ENCODE data around the gene SLC25A14.

Gene SLC25A14

DNA sequence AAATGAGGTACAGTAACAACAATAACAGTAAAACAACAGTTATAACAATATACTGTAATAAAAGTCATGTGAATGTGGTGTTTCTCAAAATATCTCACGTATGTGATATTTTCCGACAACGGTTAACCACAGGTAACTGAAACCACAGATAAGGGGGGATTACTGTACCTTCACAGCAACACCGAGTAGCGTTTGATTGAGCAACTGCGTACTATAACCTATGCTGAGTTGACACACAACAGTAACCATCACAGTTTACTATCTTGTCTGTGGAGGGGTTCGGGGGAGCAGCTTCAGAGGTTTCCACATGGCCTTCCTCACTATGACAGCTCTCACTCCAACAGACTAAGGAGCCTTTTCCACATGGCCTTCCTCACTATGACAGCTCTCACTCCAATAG lies 75.5 kb downstream of the SLC25A14 start:
- H3K9me2 ChIP-seq (replicated peaks; ENCODE audit: insufficient read depth, low read length) = no peaks in the 10 kb centered on the region
- H3F3A ChIP-seq (ENCODE audit: insufficient read depth) = no peaks in the 10 kb centered on the region
- no peak overlapping the region for H3K4me3 ChIP-seq (ENCODE audit: insufficient read depth, low read length, poor library complexity, severe bottlenecking)
- no peaks in the 10 kb centered on the region for H4K20me1 ChIP-seq (ENCODE audit: low read depth, low read length)
- no peak overlapping the region for H3K27ac ChIP-seq (ENCODE audit: low read depth, low read length)
- no peaks in the 10 kb centered on the region for H3K9me3 ChIP-seq (ENCODE audit: insufficient read depth, low read length)
- H3K27me3 ChIP-seq (ENCODE audit: low read length) = no peaks in the 10 kb centered on the region
- H2AFZ ChIP-seq (ENCODE audit: low read depth, low read length, severe bottlenecking) = no peak overlapping the region
- TF ChIP-seq EZH2phosphoT487 (conservative IDR thresholded peaks at IDR 0.05; ENCODE audit: low read length) = no peak
- TF ChIP-seq, protein P1, sequence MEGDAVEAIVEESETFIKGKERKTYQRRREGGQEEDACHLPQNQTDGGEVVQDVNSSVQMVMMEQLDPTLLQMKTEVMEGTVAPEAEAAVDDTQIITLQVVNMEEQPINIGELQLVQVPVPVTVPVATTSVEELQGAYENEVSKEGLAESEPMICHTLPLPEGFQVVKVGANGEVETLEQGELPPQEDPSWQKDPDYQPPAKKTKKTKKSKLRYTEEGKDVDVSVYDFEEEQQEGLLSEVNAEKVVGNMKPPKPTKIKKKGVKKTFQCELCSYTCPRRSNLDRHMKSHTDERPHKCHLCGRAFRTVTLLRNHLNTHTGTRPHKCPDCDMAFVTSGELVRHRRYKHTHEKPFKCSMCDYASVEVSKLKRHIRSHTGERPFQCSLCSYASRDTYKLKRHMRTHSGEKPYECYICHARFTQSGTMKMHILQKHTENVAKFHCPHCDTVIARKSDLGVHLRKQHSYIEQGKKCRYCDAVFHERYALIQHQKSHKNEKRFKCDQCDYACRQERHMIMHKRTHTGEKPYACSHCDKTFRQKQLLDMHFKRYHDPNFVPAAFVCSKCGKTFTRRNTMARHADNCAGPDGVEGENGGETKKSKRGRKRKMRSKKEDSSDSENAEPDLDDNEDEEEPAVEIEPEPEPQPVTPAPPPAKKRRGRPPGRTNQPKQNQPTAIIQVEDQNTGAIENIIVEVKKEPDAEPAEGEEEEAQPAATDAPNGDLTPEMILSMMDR (IDR thresholded peaks at IDR 0.05; ENCODE audit: insufficient read depth, low read length, poor library complexity, severe bottlenecking) = no peak
- H3K79me2 ChIP-seq (ENCODE audit: insufficient read depth, low read length) = no peaks in the 10 kb centered on the region
- no peak overlapping the region for H3K4me2 ChIP-seq (ENCODE audit: low read depth, low read length, poor library complexity, severe bottlenecking)
- H3K9ac ChIP-seq (ENCODE audit: low read length) = no peak overlapping the region
- no peaks in the 10 kb centered on the region for H3K36me3 ChIP-seq (ENCODE audit: low read length)

DNA sequence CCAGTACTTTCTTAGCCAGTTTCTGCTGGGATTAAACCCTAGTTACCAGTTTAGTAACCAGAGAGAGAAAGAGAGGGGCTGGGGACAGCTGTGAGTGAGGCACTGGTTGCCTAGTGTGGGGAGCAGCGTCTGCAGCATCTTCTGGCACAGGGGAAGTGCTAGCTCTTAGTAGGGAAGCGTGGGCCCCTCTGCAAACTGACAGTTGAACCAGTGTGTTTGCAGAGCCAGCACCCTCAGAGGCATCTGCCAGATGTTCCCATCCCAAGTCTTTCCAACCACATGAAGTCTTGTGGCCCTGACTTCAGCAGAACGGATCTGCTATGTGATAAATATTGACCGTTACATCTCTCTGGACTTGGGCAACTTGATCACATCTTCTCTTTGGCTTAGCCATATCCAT lies 77.1 kb downstream of the SLC25A14 start:
- Histone ChIP-seq H3K79me2 (ENCODE audit: insufficient read depth, low read length) (no peaks in the 10 kb centered on the region), H4K20me1 (ENCODE audit: low read depth, low read length) (no peaks in the 10 kb centered on the region), H3K4me3 (ENCODE audit: insufficient read depth, low read length, poor library complexity, severe bottlenecking) (no peak overlapping the region), H3F3A (ENCODE audit: insufficient read depth) (no peaks in the 10 kb centered on the region), H3K27ac (ENCODE audit: low read depth, low read length) (no peak overlapping the region), H3K4me2 (ENCODE audit: low read depth, low read length, poor library complexity, severe bottlenecking) (no peak overlapping the region), H2AFZ (ENCODE audit: low read depth, low read length, severe bottlenecking) (no peak overlapping the region), H3K9me3 (ENCODE audit: insufficient read depth, low read length) (no peaks in the 10 kb centered on the region), H3K9ac (ENCODE audit: low read length) (no peak overlapping the region), H3K27me3 (ENCODE audit: low read length) (no peaks in the 10 kb centered on the region), H3K36me3 (ENCODE audit: low read length) (no peaks in the 10 kb centered on the region), H3K9me2 (replicated peaks; ENCODE audit: insufficient read depth, low read length) (no peaks in the 10 kb centered on the region)
- no peak for TF ChIP-seq EZH2phosphoT487 (conservative IDR thresholded peaks at IDR 0.05; ENCODE audit: low read length)
- TF ChIP-seq, protein P1 (IDR thresholded peaks at IDR 0.05; ENCODE audit: insufficient read depth, low read length, poor library complexity, severe bottlenecking) = no peak

DNA sequence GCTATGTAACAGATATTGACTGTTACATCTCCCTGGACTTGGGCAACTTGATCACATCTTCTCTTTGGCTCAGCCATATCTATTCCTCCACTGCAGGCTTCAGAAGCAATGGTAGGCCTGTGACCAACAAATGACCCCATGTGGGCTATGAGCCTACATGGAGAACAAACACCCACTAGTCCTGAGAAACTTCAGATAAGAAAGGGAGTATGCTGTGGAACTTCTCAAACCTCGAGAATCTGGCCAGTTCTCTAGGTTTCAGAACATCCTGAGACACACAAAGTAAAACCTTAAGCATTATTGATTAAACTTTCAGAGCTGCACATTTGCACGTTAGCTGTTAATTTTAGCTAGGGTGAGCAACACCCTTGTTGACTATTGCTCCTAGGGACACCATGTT lies 78.3 kb downstream of the SLC25A14 start:
- no peak overlapping the region for H3K4me2 ChIP-seq (ENCODE audit: low read depth, low read length, poor library complexity, severe bottlenecking)
- no peaks in the 10 kb centered on the region for H4K20me1 ChIP-seq (ENCODE audit: low read depth, low read length)
- no peaks in the 10 kb centered on the region for H3K79me2 ChIP-seq (ENCODE audit: insufficient read depth, low read length)
- H3K9me3 ChIP-seq (ENCODE audit: insufficient read depth, low read length) = no peaks in the 10 kb centered on the region
- H3K9ac ChIP-seq (ENCODE audit: low read length) = no peak overlapping the region
- H3K4me3 ChIP-seq (ENCODE audit: insufficient read depth, low read length, poor library complexity, severe bottlenecking) = no peak overlapping the region
- no peaks in the 10 kb centered on the region for H3K27me3 ChIP-seq (ENCODE audit: low read length)
- no peaks in the 10 kb centered on the region for H3F3A ChIP-seq (ENCODE audit: insufficient read depth)
- H3K9me2 ChIP-seq (replicated peaks; ENCODE audit: insufficient read depth, low read length) = no peaks in the 10 kb centered on the region
- H3K36me3 ChIP-seq (ENCODE audit: low read length) = no peaks in the 10 kb centered on the region
- no peak overlapping the region for H2AFZ ChIP-seq (ENCODE audit: low read depth, low read length, severe bottlenecking)
- TF ChIP-seq, protein P1 (IDR thresholded peaks at IDR 0.05; ENCODE audit: insufficient read depth, low read length, poor library complexity, severe bottlenecking) = no peak
- TF ChIP-seq EZH2phosphoT487 (conservative IDR thresholded peaks at IDR 0.05; ENCODE audit: low read length) = no peak
- H3K27ac ChIP-seq (ENCODE audit: low read depth, low read length) = no peak overlapping the region
